Measurements from ENCODE around the gene SFTPB.

GRCh38 chr2:85707304-85707703, 39.3 kb upstream of the SFTPB start:
- TF ChIP-seq CTCF (conservative IDR thresholded peaks at IDR 0.05; ENCODE audit: low read length) (peak; percentile 94), EZH2phosphoT487 (IDR thresholded peaks at IDR 0.05; ENCODE audit: borderline replicate concordance, low read depth, low read length) (no peak)
